Esophagus muscularis mucosa (tissue), 4 donors: Measurements from ENCODE around the gene MNT.

ENCODE experiments used
- EP300 ChIP-seq: sonication (generic); formaldehyde crosslinking; IDR thresholded peaks from one replicate; pipeline ENCODE4 v1.6.1; 2017; ENCODE audit warnings: antibody characterized with exemption
- POLR2A ChIP-seq: fragments of 450-650 bp; IDR thresholded peaks from one replicate; pipeline ENCODE4 v1.6.1; 2017; ENCODE audit warnings: antibody characterized with exemption, moderate library complexity, mild to moderate bottlenecking, low read depth
- POLR2AphosphoS5 ChIP-seq, 2 donors: sonication (generic); formaldehyde crosslinking; IDR thresholded peaks; one replicate each; pipeline ENCODE4 v1.6.1; 2017; ENCODE audit warnings: antibody characterized with exemption in 2 of 2
- TF ChIP-seq, protein P1 (sequence below), 3 experiments: fragments of 200-600 bp in 2 of 3; fragments of 450-650 bp in 1 of 3; sonication (generic) in 2 of 3; IDR thresholded peaks; one replicate each; pipeline ENCODE4 v1.5.1; 2017 to 2019; ENCODE audit warnings: antibody characterized with exemption in 3 of 3, mild to moderate bottlenecking in 2 of 3, moderate library complexity in 1 of 3

- TF ChIP-seq, protein P1, sequence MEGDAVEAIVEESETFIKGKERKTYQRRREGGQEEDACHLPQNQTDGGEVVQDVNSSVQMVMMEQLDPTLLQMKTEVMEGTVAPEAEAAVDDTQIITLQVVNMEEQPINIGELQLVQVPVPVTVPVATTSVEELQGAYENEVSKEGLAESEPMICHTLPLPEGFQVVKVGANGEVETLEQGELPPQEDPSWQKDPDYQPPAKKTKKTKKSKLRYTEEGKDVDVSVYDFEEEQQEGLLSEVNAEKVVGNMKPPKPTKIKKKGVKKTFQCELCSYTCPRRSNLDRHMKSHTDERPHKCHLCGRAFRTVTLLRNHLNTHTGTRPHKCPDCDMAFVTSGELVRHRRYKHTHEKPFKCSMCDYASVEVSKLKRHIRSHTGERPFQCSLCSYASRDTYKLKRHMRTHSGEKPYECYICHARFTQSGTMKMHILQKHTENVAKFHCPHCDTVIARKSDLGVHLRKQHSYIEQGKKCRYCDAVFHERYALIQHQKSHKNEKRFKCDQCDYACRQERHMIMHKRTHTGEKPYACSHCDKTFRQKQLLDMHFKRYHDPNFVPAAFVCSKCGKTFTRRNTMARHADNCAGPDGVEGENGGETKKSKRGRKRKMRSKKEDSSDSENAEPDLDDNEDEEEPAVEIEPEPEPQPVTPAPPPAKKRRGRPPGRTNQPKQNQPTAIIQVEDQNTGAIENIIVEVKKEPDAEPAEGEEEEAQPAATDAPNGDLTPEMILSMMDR (IDR thresholded peaks at IDR 0.05) = no peak
- no peak for TF ChIP-seq POLR2AphosphoS5 (IDR thresholded peaks at IDR 0.05)
- TF ChIP-seq EP300 = no peak
- no peak for TF ChIP-seq POLR2A
Measured at GRCh38 chr17:2372681-2373080, 28.2 kb downstream of the MNT start.
